T-helper 2 cell (primary cell): ENCODE data around the gene RPAP2.
A peak's percentile ranks its signal among the peaks of the same experiment; 100 is the strongest.
"Not testable (repeated sequence)": the region's sequence is repeated elsewhere in the genome, so short reads cannot be mapped to it uniquely, and the experiment has no call there.

Source experiments
- DNase-seq, 5 experiments: peaks; one replicate each; pipeline versions ENCODE4 v3.0.0 to v3.0.0-alpha.2; 2012 to 2022

Gene RPAP2

DNA sequence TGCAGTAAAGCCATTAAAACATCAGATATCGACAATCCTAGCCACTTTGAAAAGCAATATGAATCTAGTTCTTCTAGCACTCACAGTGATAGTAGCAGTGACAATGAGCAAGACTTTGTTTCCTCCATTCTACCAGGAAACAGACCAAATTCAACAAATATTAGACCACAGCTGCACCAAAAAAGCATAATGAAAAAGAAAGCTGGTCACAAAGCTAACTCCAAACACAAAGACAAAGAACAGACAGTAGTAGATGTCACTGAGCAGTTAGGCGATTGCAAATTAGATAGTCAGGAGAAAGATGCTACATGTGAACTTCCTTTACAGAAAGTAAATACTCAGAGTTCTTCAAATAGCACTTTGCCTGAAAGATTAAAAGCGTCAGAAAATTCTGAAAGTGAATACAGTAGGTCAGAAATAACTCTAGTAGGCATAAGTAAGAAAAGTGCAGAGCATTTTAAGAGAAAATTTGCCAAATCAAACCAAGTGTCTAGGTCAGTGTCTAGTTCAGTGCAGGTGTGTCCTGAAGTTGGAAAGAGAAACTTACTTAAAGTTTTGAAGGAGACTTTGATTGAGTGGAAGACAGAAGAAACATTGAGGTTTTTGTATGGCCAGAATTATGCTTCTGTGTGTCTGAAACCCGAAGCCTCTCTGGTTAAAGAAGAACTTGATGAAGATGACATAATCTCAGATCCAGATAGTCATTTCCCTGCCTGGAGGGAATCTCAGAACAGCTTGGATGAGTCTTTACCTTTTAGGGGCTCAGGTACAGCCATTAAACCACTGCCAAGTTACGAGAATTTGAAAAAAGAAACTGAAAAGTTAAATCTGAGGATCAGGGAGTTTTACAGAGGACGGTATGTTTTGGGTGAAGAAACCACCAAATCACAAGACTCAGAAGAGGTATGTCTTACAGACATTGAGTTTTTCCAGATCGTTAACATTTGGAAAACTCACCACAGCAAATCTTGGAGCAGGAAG lies 24.9 kb downstream of the RPAP2 start:
- DNase-seq = no peak

DNA sequence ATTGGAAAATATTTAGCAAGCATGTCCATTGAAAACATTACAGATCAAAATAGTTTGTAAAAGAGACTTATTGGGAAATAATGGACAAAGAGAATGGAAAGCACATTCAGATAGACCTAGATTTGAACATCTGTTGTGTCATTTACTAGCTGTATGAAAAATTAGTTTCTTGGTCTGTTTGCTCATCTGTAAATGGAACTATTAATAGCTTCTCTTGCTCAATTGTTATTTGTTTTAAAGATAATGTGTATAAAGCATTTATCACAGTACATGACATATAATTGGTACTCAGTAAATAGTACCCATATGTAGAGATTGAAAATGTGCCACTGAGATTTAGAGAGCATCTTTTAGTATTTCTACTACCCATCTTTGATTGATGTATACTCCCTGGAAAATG lies 25.9 kb downstream of the RPAP2 start:
- no peak for DNase-seq

DNA sequence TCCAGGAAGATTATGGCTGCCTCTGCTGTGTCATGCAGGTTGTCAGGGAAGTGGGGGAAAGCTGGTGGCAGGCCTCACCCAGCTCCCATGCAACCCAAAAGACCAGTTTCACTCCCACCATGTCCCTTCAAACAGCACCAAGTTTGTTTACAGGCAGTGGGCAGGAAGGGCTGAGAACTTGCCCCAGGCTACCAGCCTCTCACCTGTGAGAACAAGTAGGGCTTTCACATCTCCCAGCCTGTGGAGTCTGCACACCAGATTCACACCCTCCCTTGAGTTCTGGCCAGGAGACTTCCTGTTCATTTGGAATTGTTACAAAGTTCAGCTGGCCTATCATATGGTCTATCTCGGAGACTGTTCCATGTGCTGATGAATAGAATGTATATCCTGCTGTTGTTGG lies 27.8 kb downstream of the RPAP2 start:
- no peak for DNase-seq

DNA sequence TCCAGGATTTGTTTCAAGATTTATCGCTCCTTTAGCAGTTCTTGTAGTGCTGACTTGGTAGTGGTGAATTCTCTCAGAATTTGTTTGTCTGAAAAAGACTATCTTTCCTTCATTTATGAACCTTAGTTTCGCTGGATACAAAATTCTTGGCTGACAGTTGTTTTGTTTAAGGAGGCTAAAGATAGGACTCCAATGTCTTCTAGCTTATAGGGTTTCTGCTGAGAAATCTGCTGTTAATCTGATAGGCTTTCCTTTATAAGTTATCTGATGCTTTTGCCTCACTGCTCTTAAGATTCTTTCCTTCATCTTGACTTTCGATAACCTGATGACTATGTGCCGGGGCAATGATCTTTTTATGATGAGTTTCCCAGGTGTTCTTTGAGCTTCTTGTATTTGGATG lies 28.9 kb downstream of the RPAP2 start:
- DNase-seq = no peak

DNA sequence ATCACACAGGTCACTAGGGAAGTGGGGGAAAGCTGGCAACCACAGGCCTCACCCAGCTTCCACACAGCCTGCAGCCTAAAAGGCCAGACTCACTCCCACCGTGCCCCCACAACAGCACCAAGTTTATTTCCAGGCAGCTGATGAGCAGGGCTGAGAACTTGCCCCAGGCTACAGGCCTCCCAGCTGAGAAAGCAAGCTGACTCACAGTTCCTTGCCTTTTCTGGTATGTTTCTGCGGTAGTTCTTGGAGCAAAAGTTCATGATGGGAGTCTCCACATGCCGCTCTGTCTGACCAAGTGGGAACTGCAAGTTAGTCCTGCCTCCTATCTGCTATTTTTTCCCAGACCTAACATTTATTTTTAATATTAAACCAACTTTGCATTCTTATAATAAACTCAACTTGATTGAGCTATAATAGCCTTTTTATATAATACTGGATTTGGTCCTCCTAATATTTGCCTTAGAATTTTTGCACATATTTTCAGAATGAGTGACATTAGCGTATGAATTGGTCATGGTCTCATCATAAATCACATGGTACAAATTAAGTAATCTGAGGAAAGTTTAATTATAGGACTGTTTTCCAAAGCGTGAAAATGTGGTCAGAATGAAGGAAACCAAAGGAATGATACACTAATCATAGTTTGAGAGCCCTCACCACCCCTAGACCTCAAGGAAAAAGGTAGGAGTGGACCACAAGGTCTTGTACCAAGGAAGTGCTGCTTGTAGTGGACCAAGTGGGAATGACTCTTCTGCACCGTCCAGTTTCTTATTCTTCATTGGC lies 30.7 kb downstream of the RPAP2 start:
- no peak for DNase-seq

DNA sequence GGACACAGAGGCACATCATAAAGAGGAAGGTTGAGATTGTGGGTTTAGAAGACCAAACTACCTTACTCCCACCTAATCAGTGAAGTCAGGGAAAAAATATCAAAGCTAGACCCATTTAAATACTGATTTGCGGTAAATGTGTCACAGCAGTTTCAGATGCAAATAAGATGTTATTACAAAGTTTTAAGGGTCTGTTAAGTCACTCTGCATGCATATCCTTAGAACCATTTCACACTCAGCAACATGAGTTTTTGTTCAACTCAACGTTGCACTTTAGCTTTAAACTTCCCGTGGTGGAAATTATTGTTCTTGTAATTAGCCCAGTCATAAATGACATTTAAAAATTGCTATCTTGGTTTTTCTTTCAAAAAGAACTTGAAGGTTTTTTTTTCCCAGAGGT lies 34.8 kb downstream of the RPAP2 start:
- DNase-seq = no peak

DNA sequence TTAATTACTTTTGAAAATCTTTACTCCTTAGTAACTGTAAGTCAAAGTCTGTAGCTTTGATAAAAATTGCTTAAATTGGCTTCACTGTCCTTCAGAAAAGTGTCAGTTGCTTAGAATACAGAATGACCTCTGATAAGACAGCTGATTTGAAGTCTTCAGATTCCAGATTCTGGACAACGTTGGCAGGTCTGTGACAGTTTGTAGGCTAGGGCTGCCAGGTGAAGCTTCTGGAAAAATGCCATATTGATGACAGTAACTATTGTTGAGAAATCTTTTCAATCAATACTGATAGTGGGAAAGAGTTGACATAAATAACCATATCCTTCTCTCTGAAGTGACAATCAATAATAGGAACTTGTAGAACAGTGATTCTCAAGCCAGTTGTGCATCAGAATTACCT lies 41.3 kb downstream of the RPAP2 start:
- DNase-seq = no peak

DNA sequence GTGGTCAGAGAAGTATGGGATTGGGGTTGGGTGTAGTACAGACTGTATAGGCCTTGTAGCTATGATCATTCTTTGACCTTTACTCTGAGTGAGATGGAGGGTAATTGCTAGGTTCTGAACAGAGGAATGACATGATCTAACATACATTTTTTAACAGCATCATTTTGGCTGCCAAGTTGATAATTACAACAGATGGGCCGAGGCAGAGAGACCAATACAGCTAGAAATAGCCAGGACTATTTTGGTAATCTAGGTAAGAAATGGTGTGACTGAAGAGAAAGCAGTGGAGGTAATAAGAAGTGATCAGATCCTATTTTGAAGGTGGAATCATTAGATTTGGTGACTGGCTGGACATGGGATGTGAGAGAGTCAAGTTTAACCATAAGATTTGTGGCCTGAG lies 43.5 kb downstream of the RPAP2 start:
- no peak for DNase-seq

DNA sequence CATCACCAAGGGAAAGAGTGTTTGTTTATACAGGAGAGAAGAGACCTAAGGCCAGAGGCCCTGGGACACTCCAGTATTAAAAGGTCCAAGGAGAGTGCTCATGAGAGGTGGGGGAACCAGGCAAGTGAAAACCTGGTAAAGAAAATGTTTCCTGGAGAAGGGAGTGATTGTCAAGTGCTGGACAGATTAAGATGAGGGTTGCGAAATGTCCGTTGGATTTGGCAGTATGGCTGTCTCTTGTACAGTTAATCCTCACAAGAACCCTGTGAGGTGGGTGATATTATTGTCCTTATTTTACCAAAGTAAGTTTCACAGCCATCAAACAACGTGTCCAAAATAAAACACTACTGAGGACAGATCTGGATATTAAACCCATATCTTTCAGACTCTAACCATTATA lies 44.2 kb downstream of the RPAP2 start:
- DNase-seq = no peak

DNA sequence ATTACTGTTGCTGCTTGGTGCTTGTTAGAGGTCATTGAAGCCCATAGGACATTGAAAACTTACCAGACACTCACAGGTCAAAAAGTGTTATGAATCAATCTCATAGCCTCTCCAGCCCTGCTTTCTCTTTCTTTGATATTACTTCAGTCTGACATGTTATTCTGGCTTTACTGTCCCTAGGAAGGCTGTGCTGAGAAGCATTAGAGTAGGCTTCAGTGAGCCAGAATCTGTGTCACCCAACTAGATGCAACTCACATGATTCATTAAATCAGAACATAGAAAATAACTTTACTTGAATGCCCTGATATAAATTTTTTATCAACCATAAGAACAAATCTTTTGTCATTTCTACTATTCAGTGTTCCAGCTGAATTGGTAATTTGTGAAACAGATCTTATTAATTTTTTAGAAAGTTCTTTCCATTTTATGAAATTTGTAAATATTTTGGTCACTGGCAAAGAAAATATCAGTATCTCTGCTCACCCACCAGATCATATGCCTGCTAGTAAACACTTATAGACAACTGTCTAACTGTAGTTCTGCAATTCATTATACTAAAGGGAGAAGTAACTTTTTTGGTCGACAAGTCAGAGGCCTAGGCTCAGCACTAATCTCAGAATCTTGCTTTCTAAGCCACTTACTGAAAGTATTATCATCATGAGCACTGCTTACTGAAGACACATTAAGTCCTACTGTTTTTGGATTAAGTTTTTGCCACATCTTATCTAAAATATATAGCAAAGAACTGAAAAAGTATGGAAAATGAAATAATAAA lies 48.2 kb downstream of the RPAP2 start:
- no peak for DNase-seq

DNA sequence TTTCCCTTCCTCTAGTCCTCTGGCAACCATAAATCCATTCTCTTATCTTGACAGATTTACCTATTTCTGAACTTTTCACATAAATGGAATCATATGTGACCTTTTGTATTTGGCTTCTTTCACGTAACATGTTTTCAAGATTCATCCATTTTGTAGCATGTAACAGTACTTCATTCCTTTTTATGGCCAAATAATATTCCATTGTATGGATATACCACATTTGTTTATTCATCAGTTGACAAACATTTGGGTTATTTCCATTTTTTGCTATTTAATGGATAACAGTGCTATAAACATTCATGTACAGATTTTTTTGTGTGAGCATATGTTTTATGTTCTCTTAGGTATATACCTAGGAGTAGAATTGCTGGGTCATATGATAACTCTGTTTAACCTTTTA lies 54.0 kb downstream of the RPAP2 start:
- DNase-seq = no peak

DNA sequence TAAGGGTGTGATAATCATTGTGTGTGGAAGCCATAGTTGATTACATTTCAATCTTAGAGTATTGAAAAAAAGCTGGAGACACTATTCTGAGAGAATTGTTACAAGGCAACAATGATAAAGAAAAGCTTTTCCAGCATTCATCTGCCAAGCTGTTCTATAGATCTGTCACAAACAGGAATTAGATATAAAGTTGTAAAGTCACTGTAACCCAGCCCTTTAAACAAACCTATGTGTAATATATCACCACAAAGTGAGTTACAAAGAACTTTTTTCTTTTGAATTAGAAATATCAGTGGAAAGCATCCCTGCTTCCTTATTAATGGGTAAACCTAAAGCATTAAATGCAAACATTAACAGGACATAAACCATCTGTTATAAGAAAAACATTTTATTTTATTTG lies 55.4 kb downstream of the RPAP2 start:
- DNase-seq = no peak

DNA sequence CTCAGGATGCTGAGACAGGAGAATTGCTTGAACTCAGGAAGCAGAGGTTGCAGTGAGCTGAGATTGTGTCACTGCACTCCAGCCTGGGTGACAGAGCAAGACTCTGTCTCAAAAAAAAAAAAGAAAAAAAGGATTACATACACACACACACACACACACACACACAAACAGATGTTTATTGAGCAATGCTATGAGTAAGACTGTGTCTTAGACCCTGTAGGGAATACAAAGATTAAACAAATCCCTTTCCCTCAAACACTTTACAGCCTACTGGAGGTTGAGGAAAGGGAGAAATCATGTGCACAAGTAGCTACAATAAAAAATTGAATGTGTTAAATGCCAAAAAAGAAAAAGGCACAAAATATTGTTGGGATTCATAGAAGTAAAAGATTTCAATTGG lies 58.1 kb downstream of the RPAP2 start:
- peak in 1 of 5 experiments; percentile 10 for DNase-seq

DNA sequence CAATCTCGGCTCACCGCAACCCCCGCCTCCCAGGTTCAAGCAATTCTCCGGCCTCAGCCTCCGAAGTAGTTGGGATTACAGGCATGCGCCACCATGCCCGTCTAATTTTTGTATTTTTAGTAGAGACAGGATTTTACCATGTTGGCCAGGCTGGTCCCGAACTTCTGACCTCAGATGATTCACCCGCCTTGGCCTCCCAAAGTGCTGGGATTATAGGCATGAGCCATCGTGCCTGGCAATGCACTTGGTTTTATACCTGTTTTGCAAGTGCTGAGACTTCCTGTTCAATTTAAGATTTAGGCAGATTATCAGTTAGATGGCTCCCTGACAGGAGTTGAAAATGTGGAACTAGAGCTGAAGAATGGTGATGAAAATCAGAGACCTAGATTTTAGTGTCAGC lies 60.5 kb downstream of the RPAP2 start:
- DNase-seq = not testable (repeated sequence)

DNA sequence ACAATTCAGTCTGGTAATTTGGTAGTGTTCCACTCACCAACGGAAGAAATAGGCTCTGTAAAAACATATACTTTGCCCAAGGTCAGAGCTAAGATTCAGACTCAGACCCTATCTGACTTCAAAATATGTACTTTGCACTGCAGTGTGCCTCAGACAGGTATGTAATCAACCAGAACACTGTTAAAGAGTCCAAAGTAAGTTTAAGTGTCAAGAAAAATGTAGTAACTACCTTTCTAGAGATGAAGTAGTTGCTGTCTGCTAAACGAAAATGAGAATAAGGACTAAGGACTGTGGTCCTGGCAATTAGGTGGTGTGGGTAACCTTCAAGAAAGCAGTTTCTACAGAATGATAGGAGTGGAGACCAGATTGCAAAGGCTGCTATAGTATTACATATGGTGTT lies 61.1 kb downstream of the RPAP2 start:
- no peak for DNase-seq

DNA sequence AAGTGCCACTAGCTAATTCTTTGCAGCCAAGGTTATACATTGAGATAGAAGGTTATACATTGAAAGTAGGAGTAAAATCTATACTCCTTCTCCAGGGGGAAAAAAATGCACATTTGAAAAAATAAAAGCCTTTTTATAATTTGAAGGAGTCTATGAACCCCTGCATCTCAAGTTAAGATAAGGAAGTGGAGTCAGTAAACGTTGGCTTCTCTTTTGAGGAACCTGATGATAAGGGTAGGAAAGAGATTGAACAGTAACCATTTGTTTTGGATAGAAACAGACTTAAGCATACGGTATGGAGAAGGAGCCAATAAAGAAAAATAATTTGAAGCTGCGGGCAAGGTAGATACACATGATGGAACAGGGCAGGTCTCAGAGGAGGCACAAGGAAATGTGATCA lies 64.1 kb downstream of the RPAP2 start:
- no peak for DNase-seq

DNA sequence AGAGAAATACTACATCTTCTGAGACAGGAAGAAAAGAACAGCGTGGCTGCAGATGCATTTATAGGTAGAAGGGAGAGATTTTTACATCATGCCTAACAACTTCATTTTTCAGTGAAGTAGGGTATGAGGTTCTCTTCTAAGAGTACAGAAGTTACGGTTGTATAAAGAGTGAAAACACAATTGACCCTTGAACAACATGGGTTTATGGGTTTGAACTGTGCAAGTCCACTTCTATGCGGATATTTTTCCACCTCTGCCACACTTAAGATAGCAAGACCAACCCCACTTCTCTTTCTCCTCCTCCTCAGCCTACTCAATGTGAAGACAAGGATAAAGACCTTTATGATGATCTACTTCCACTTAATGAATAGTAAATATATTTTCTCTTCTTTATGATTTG lies 64.5 kb downstream of the RPAP2 start:
- no peak for DNase-seq

DNA sequence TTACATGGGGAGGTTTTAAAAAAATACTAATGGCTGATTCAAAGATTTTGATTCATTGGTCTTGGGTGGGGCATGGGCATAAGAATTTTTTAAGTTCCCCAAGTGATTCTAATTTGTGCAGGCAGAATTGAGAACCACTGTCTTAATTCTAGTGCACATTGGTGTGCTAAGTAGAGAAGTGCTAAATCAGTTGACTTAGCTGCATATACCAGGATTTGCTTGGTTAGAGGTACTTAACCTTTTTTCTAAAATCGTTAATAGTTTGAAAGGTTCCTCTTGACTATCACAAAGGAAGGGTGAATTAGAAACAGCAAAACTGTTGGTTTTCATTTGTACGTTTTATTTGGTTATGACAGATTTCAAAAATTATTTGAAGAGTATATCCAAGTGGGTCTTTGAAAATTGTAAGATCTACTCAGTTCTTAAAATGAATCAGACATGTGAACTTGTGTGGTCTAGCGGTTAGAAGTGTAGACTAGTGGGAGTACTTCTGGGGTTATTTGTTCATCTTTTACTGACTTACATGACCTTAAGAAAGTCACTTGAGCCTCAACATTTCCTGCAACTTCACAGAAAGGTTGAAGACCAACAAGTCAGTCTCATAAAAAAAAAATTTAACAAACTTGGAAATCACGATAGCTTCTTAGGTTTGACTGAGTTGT lies 66.7 kb downstream of the RPAP2 start:
- peak in 2 of 5 experiments; percentile 45 to 90 for DNase-seq

DNA sequence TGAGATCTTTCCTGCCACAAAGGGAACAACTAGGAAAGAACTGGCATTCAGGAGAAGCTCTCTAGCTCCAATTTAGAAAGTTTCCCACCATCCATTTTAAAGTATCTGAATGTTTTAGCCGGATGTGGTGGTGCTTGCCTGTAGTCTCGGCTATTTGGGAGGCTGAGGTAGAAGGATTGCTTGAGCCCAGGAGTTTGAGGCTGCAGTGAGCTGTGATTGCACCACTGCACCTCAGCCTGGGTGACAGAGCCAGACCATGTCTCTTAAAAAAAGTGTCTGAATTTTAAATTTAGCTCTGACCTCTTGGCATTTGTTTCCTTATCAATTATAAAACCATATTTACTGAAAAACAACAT lies 67.2 kb downstream of the RPAP2 start:
- peak in 1 of 5 experiments; percentile 65 for DNase-seq

DNA sequence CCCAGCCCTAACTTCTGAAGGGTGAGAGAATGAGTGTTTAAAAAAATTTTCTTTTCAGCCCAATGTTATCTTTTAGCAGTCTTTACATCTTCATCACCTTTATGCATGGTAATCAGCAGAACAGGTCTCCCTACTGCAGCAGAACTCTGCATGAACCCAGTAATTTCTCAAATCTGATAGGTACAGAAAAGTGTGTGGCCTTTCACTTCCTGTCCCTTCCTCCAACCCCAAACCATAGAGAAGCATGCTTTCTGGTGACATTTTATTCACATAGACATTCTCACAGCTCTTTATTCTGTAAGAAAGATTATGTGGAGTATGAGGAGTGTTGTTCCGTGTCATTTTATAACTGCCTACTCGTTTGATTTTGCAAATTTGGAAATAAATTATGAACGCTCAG lies 68.6 kb downstream of the RPAP2 start:
- DNase-seq = peak in 1 of 5 experiments; percentile 77

DNA sequence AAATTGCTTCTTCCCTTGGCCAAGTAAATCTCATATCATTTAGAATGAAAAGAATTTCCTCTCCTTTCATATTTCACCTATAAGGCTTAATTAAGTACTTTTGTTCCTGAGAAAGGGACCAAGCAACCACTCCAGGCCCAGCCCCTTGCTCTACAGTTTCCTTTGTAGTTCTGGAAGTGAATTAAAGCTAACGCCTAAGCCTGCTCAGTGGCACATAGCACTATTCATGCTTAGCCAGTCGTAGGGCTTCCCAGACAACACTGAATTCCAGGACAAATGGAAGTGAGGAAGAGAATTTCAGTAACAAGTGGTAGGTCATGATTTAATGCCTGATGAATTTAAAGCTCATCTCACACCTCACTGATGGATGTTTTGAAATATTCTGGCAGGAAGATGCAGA lies 73.3 kb downstream of the RPAP2 start:
- DNase-seq = no peak

DNA sequence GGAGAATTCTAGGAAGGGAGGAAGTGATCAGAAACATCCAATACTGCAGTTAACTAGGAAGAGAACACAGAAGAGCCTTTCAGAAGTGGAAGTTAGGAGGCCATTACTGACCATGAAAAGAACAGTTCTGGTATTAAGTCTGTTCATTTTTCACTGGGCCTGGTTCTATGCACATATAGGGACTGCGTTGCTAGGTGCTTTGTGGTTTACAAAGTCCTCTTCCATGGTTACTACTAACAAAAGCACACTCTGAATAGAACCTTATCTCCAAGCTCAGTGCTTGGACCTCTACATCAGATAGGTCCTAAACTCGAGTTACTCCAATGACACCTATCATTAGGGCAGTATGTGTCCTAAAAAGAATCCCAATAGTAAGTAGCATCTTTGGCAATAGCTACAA lies 75.4 kb downstream of the RPAP2 start:
- no peak for DNase-seq

DNA sequence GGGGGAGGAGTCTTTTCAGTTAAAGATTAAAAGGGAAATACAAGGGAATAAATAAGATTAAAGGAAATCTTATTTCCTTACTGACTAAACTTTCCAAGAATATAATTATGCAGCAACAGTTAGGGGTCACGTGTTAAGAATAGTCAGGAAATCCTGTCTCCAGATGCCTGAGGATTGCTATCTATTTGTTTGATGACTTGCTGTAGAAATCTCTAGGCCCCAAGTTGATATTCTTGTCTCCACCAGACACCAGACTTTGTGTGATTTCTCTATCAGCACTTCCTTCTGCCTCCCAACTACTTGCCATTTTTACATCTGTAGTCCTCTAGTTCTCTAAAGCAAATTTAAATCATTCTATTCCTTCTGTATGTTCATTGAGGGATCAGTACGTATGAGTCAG lies 77.5 kb downstream of the RPAP2 start:
- DNase-seq = no peak
